ENCODE results near the gene THAP12.

Gene THAP12

DNA sequence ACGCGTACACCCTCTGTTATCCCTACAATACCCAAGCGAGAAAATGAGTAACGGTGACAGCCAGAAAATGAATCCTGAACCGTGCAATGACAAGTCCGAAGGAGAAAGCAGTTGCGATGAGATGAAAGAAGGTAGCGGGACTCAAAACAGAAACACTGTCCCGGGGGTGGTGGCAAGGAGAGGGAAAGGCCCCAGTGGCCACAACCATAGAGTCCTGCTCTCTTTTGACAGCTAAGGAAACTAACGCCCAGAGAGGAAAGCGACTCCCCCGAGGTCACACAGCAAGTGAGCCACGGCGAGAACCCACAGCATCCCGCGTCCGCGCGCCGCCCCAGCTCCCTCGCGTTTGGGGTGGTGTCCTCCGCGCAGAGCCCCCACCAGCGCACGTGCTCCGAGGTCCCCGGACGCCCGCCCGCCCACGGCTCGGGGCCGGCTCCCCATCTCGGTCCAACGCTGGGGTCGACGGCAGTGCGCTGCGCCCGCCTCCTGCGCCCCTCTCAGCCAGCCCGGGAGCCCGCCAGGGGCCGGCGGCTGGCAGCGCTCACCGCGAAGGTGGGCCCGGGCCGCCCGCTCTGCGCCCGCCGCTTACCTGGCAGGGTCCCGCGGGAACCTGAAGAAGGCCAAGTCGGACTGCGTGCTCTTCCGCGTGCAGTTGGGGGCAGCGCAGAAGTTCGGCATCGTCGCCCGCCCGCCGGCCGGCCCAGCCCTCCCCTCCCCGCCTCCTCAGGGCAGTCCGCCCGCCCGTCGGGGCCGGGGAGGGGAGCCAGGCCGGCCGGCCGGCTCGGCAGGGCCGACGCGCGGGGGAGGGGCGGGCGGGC, 564 bp downstream of the THAP12 start:
- DNase-seq (ENCODE audit: low read depth) = peak; percentile 12

DNA sequence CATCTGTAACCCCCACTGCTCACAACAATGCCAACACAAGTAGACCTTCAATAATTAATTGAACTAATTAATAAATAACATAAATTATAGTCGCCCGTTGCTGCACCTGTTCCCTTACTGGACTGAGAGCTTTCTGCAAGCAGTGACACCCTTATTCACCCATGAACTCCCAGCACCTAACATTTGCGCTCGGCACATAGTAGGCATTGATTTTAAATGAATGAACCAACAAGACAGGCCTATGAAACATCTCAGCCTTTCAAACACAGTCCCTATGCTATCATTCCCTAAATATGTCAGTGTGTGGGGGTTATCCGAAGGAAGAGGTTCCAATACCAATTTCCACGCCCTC, 1.1 kb downstream of the THAP12 start:
- no peak for DNase-seq (ENCODE audit: low read depth)

DNA sequence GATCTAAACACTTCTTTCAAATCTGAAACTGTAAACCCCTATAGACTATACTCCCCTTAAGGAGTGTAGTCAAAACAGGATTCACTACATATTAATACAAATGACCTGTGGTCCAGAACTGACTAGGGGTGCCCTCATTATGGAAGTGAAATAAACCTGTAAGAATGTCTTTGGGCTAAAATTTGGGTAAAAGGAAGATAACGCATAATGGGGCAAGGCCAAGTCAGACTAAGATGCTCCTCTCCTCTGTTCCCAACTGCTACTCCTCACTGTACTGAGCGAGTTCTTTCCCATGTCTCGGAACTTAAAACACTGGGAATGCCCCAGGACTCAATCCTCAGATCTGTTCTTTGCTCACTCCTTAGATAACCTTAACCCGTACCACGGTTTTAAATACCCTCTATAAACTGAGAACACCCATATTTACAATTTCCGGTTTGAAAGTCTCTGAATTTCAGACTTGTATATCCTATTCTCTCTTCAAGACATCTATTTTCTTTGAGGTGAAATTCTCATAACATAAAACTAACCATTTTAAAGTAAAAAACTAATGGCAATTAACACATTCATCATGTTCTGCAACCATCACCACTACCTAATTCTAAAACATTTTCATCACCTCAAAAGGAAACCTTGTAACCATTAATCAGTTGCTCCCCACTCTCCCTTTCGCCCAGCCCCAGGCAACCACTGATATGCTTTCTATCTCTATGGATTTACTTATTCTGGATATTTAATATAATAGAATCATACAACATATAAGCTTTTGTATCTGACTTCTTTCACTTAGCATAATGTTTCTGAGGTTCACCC, 4.0 kb downstream of the THAP12 start:
- DNase-seq (ENCODE audit: low read depth) = no peak

DNA sequence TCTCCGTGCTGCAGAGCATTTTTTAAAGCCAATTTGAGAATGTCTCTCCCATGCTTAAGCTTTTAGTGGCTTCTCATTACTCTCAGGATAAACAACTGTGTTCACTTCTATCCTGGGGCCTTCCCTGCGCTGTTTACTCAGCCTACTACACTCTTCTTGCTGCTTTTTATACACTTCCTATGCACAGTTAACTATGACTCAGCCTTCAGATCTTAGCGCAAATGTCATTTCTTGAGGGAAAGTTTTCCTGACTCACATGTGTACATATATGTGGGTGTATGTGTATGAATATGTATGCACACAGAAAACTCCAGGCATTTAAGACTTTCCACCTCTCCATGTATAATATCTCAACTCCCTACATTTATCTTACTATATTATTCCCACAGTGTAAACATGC, 9.8 kb downstream of the THAP12 start:
- DNase-seq (ENCODE audit: low read depth) = no peak

GRCh38 chr11:76369406-76369805, 11.5 kb downstream of the THAP12 start:
- DNase-seq (ENCODE audit: low read depth) = no peak

- no peak for DNase-seq (ENCODE audit: low read depth)
Observed at GRCh38 chr11:76368490-76368889, 12.4 kb downstream of the THAP12 start.

DNA sequence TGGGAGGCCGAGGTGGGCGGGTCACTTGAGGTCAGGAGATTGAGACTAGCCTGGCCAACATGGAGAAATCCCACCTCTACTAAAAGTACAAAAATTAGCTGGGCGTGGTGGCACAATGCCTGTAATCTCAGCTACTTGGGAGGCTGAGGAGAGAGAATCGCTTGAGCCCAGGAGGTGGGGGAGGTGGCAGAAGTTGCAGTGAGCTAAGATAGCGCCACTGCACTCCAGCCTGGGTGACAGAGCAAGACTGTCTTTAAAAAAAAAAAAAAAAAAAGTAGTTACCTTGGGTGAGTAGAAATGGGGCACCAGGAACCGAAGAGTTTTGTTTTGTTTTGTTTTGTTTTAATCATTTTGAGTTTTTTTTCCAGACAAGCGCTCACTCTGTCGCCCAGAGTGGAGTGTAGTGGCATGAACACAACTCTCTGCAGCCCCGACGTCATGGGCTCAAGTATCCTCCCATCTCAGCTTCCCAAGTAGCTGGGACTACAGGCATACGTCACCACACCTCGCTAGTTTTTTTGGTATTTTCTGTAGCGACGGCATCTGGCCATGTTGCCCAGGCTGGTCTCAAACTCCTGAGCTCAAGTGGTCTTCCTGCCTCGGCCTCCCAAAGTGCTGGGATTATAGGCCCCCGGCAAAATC, 15.8 kb downstream of the THAP12 start:
- DNase-seq (ENCODE audit: low read depth) = no peak

DNA sequence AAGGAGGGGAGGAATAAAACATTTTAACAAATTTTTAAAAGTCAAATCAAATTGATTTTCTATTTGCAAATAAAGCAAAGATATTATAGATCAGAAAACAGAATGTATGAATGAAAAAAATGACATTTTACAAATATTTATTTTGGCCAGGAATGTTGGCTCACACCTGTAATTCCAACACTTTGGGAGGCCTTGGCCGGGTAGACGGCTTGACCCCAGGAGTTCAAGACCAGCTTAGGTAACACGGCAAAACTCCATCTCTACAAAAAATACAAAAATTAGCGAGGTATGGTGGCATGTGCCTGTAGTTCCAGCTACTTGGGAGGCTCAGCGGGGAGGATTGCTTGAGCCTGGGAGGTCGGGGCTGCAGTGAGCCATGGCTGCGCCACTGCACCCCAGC, 18.2 kb downstream of the THAP12 start:
- no peak for DNase-seq (ENCODE audit: low read depth)

GRCh38 chr11:76361776-76362175, 19.2 kb downstream of the THAP12 start:
- no peak for DNase-seq (ENCODE audit: low read depth)

DNA sequence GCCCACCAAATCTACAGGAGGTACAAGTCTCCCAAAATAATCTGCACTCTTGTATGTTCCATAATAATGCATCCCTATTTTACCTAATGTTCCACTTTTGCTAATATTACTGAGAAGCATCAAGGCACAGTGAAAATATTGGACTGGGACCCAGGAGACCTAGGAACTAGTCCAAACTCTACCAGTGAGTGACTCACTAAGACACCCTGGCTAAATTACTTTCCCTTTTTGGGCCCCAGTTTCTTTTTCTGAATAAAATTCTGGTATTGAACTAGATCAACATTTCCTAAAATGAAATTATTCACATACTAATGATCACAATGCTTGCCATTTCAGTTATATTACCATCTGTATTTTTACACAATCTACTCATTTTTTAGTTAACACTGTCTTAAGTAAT, 19.6 kb downstream of the THAP12 start:
- no peak for DNase-seq (ENCODE audit: low read depth)

GRCh38 chr11:76355172-76355571, 25.8 kb downstream of the THAP12 start:
- no peak for DNase-seq (ENCODE audit: low read depth)

GRCh38 chr11:76348348-76348747, 32.6 kb downstream of the THAP12 start:
- no peak for DNase-seq (ENCODE audit: low read depth)

DNA sequence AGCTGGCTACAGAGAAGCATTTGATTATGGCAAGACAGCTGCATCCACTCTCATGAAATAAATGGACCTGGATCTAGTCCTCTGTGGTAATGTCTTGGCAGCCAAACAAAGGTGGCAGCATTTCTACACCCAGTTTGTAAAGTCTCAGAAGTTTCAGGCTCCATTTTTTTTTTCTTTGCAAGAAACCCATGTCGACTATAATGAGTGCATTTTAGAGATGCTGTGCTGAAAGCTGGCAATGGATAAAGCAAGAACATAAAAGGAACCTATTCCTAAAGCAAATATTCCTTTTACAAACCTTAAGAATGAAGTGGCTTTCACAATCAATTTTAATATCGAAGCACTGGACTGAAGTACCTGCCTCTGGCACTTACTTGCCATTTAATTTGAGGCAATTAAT, 33.5 kb downstream of the THAP12 start:
- DNase-seq (ENCODE audit: low read depth) = no peak

DNA sequence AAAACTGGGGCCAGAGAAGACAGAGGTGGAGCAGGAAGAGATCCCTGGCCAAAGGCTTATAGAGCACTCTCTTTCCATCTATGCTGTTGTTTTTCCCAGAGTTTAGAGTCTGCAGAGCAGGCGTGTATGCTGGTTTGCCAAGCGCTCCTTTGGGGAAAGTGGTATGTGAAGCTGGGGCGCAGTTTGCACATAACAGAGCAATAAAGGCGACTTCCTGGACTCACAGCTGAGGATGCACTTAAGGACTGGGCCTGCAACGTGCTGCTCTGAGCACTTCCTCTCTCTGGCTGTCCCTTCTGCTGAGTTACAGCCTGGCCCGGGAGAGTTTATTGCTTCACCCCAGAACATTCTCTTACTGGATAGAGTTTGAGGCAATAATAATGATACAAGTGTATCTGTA, 41.7 kb downstream of the THAP12 start:
- DNase-seq (ENCODE audit: low read depth) = no peak

GRCh38 chr11:76337923-76338322, 43.0 kb downstream of the THAP12 start:
- DNase-seq (ENCODE audit: low read depth) = no peak

GRCh38 chr11:76337469-76337868, 43.5 kb downstream of the THAP12 start:
- DNase-seq (ENCODE audit: low read depth) = no peak

DNA sequence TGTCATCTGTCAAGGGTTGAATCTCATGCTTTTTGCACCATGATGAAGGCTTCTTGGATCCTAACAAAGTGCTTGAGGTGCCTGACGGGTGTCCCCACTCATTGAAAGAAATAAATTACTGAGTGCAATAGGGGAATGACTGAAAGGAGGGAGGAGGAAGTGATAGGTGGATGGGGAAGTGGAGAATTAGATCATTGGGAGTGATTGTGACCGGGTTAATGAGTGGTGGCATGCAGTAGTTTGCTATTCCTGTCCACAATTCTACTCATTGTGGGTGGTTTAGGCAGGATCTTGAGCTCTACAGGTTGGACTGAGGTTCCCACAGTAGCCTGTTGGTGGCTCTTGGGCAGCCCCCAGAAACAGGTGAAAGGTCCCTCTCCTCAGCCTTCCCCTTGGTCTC, 44.3 kb downstream of the THAP12 start:
- no peak for DNase-seq (ENCODE audit: low read depth)

DNA sequence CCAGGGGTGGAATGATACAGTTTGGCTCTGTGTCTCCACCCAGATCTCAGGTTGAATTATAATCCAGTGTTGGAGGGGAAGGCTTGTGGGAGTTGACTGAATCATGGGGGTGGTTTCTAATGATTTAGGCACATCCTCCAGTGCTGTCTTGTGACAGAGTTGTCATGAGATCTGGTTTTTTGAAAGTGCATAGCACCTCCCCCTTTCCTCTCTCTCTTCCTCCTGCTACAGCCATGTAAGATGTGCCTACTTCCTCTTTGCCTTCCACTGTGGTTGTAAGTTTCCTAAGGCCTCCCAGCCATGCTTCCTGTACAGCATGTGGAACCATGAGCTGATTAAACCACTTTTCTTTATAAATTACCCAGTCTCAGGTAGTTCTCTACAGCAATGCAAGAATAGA, 45.1 kb downstream of the THAP12 start:
- no peak for DNase-seq (ENCODE audit: low read depth)

- DNase-seq (ENCODE audit: low read depth) = no peak
Observed at GRCh38 chr11:76334826-76335389, 46.0 kb downstream of the THAP12 start.

- no peak for DNase-seq (ENCODE audit: low read depth)
Observed at GRCh38 chr11:76330651-76331050, 50.3 kb downstream of the THAP12 start.

GRCh38 chr11:76329983-76330382, 50.9 kb downstream of the THAP12 start:
- DNase-seq (ENCODE audit: low read depth) = no peak

- DNase-seq (ENCODE audit: low read depth) = no peak
Observed at GRCh38 chr11:76329084-76329648, 51.8 kb downstream of the THAP12 start.
